Peyer's patch (tissue), 4 donors: ENCODE results near the gene MACROD2.

ENCODE experiments used
- CTCF ChIP-seq, 6 experiments: fragments of 450-650 bp in 4 of 6; fragments of 200-600 bp in 2 of 6; sonication (generic) in 1 of 6; IDR thresholded peaks; one replicate each; pipeline ENCODE4 v1.5.1; 2017 to 2019; ENCODE audit warnings: antibody characterized with exemption in 6 of 6, mild to moderate bottlenecking in 3 of 6, moderate library complexity in 1 of 6
- POLR2A ChIP-seq, 2 donors: fragments of 450-650 bp; IDR thresholded peaks; one replicate each; pipeline ENCODE4 v1.5.1; 2017; ENCODE audit warnings: antibody characterized with exemption in 2 of 2, mild to moderate bottlenecking in 2 of 2, moderate library complexity in 2 of 2

GRCh38 chr20:14333721-14334120, 338.4 kb downstream of the MACROD2 start:
- TF ChIP-seq CTCF (IDR thresholded peaks at IDR 0.05) (no peak), POLR2A (IDR thresholded peaks at IDR 0.05) (no peak)
